ENCODE results near the gene SYNPR.

The SYNPR gene

GRCh38 chr3:63514678-63515077 is 236.6 kb downstream of the SYNPR start:
- in situ Hi-C loops (cut with HindIII; ENCODE audit: low sequenced_read_pairs) = no loop called here
- no peak for DNase-seq (ENCODE audit: low read depth, low spot score)
- TF ChIP-seq, protein P1, sequence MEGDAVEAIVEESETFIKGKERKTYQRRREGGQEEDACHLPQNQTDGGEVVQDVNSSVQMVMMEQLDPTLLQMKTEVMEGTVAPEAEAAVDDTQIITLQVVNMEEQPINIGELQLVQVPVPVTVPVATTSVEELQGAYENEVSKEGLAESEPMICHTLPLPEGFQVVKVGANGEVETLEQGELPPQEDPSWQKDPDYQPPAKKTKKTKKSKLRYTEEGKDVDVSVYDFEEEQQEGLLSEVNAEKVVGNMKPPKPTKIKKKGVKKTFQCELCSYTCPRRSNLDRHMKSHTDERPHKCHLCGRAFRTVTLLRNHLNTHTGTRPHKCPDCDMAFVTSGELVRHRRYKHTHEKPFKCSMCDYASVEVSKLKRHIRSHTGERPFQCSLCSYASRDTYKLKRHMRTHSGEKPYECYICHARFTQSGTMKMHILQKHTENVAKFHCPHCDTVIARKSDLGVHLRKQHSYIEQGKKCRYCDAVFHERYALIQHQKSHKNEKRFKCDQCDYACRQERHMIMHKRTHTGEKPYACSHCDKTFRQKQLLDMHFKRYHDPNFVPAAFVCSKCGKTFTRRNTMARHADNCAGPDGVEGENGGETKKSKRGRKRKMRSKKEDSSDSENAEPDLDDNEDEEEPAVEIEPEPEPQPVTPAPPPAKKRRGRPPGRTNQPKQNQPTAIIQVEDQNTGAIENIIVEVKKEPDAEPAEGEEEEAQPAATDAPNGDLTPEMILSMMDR (IDR thresholded peaks at IDR 0.05; ENCODE audit: low read depth, low read length) = no peak
- no peak overlapping the region for H3K4me3 ChIP-seq (ENCODE audit: low read depth, low read length)

DNA sequence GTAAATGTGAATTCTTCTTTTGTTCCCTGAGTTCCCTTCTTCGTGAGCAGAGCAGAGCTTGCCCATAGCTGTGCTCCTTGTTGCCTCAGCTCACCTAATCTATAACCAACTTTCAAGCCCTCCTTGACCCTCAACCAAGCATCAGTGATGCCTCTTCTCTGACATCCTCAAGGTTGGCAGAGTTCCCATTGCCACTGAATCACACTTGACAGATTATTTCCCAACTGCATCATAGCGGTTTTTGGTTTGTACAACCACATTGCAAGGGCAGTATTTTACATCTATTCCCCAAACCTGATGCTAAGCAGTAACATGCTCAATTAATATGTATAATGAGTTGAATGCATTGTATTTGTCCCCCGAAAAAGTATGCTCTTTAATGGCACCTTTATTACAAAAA is 241.3 kb downstream of the SYNPR start:
- H3K4me3 ChIP-seq (ENCODE audit: low read depth, low read length) = no peak overlapping the region
- in situ Hi-C loops (cut with HindIII; ENCODE audit: low sequenced_read_pairs) = no loop called here
- DNase-seq (ENCODE audit: low read depth, low spot score) = peak; percentile 5
- TF ChIP-seq, protein P1 (IDR thresholded peaks at IDR 0.05; ENCODE audit: low read depth, low read length) = no peak

GRCh38 chr3:63521657-63522056 is 243.5 kb downstream of the SYNPR start:
- DNase-seq (ENCODE audit: low read depth, low spot score) = no peak
- TF ChIP-seq, protein P1 (IDR thresholded peaks at IDR 0.05; ENCODE audit: low read depth, low read length) = no peak
- in situ Hi-C loops (cut with HindIII; ENCODE audit: low sequenced_read_pairs) = no loop called here
- H3K4me3 ChIP-seq (ENCODE audit: low read depth, low read length) = no peak overlapping the region

DNA sequence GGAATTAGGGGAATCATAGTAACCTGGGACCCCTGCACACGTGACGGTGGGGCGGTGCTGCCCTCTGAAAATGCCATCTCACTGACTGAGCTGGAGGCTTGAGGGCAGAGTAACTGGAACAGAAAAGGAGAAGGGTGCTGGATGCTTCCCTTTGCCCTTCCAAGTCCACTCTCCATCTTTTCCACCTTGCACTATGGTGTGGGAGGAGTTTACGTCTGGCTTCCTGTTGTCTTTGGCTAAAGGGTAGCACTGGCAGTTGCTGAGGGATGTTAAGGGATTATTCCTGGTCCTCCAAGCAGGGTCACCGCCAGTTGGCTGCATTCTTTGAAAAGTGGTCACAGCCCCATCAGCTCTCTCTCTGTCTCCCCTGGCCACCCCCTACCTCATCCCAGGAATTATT is 245.0 kb downstream of the SYNPR start:
- in situ Hi-C loops (cut with HindIII; ENCODE audit: low sequenced_read_pairs) = no loop called here
- H3K4me3 ChIP-seq (ENCODE audit: low read depth, low read length) = no peak overlapping the region
- no peak for DNase-seq (ENCODE audit: low read depth, low spot score)
- TF ChIP-seq, protein P1 (IDR thresholded peaks at IDR 0.05; ENCODE audit: low read depth, low read length) = no peak

DNA sequence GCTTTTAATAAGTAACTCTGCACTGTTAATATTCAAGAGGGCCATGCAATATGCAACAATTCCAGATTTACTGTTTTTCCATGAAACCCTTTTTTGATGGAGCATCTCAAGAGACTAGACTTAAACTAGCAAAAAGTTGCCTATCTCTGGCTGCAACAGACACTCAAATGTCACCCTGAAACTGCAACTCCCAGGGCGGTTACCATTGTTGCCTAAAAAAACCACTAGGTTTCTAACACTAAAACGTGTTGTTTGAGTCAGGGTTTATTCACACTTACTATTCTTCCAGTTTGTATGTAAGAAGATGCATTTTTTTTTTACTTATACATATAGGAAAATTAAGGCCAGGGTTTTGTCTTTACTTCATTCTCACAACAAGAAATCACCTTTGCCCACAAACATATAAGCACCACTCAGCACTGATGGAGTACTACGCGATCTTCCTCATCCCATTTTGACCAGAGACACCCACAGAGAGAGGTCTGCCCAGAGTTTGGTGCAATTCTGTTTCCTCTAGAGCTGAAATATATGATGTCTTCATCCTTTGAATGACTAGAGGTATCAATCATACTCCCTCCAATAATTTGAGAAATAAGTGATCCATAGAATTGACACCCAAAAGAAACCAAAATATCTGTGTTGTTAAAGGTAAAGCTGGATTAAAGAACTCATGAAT is 250.4 kb downstream of the SYNPR start:
- TF ChIP-seq, protein P1 (IDR thresholded peaks at IDR 0.05; ENCODE audit: low read depth, low read length) = no peak

GRCh38 chr3:63532521-63532920 is 254.4 kb downstream of the SYNPR start:
- in situ Hi-C loops (cut with HindIII; ENCODE audit: low sequenced_read_pairs) = no loop called here
- TF ChIP-seq, protein P1 (IDR thresholded peaks at IDR 0.05; ENCODE audit: low read depth, low read length) = no peak
- no peak for DNase-seq (ENCODE audit: low read depth, low spot score)
- H3K4me3 ChIP-seq (ENCODE audit: low read depth, low read length) = no peak overlapping the region

More for the DNA sequence above, 250.4 kb downstream of the SYNPR start:
- no peak for DNase-seq (ENCODE audit: low read depth, low spot score)
- in situ Hi-C loops (cut with HindIII; ENCODE audit: low sequenced_read_pairs) = no loop called here
- H3K4me3 ChIP-seq (ENCODE audit: low read depth, low read length) = no peak overlapping the region

Measured in astrocyte of the spinal cord (primary cell).